RWPE1 (cell line): ENCODE data around the gene NFYB.

Source experiments
- CTCF ChIA-PET: fragments of 350-600 bp; sonication (Branson Sonifier 250); formaldehyde crosslinking; extraction: SDS; loops from one replicate; lab custom pipeline; 2021; lab: Yijun Ruan, JAX
- POLR2A ChIA-PET: fragments of 400-600 bp; formaldehyde crosslinking; extraction: SDS; loops from one replicate; lab custom pipeline; 2020; ENCODE audit warnings: antibody characterized with exemption; ENCODE audit not compliant: low non-redundant PET; lab: Yijun Ruan, JAX
- DNase-seq: peaks from one replicate; pipeline ENCODE4 v3.0.0; 2012; ENCODE audit warnings: low spot score
- H3K27ac ChIP-seq: fragments of 450-650 bp; 2 replicates; pipeline ENCODE4 v1.5.1; 2017
- CTCF ChIP-seq: fragments of 450-650 bp; conservative IDR thresholded peaks from 2 replicates; pipeline ENCODE4 v1.5.1; 2017; ENCODE audit warnings: low read depth, mild to moderate bottlenecking

NFYB gene

DNA sequence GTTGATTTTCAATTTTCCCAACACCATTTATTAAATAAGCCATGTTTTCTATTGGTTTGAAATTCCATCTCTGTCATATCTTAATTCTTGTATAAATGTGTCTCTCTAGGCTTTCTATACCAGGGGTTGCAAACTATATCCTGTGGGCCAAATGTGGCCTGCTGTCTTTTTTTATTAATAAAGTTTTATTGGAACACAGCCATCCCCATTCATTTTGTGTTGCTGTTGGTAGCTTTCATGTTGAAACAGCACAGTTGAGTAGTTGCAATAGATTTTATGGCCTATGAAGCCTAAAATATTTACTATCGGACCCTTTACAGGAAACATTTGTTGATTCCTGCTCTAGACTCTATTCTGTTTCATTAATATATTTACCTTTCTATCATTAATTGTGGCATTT is 64.3 kb downstream of the NFYB start:
- POLR2A ChIA-PET = no interaction called here
- DNase-seq = no peak
- no peak overlapping the region for H3K27ac ChIP-seq
- no peak for TF ChIP-seq CTCF
- CTCF ChIA-PET = no interaction called here

DNA sequence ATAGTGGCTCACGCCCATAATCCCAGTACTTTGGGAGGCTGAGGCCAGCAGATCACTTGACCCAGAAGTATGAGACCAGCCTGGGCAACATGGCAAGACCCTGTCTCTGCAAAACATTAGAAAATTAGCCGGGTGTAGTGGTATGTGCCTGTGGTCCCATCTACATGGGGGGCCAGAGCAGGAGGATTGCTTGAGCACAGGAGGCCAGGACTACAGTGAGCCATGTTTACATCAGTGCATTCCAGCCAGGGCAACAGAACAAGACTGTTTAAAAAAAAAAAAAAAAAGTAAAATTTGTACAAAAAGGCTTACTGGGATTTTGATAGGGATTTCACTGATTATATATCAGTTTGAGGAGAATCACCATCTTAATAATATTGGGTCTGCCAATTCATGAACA is 65.9 kb downstream of the NFYB start:
- CTCF ChIA-PET = no interaction called here
- no peak for DNase-seq
- POLR2A ChIA-PET = no interaction called here
- no peak for TF ChIP-seq CTCF
- no peak overlapping the region for H3K27ac ChIP-seq
